Progenitor cell of endocrine pancreas (in vitro differentiated cells): ENCODE results near the gene PARD3. TPM values are rescaled to one million over a fixed set of nuclear protein-coding genes. Genes with fewer than 3 reads are reported as not detected.

Experiments
- DNase-seq: peaks from one replicate; pipeline ENCODE4 v3.0.0; 2021; ENCODE audit warnings: low spot score; ENCODE audit not compliant: unreplicated experiment
- H3K27ac Mint-ChIP-seq: 2 replicates; pipeline ENCODE4 v1.8.0; 2021; ENCODE audit warnings: mild to moderate bottlenecking, moderate library complexity, mixed read lengths
- H3K27me3 Mint-ChIP-seq: 2 replicates; pipeline ENCODE4 v1.8.0; 2021; ENCODE audit warnings: mixed read lengths
- H3K36me3 Mint-ChIP-seq: 2 replicates; pipeline ENCODE4 v1.8.0; 2022; ENCODE audit warnings: mixed read lengths; ENCODE audit not compliant: insufficient read depth
- H3K4me1 Mint-ChIP-seq: 2 replicates; pipeline ENCODE4 v1.8.0; 2021; ENCODE audit warnings: low read depth, mixed read lengths
- H3K4me3 Mint-ChIP-seq: 2 replicates; pipeline ENCODE4 v1.8.0; 2021; ENCODE audit warnings: low read depth, mild to moderate bottlenecking, moderate library complexity, mixed read lengths
- H3K9me3 Mint-ChIP-seq: 2 replicates; pipeline ENCODE4 v1.8.0; 2021; ENCODE audit warnings: low read depth, mixed read lengths
- total RNA-seq: library from RNA; stranded (reverse); gene quantifications from 2 replicates; pipeline ENCODE4 v1.2.1, GENCODE V29; 2021
- TF ChIP-seq, protein P1 (sequence below): fragments of 200-600 bp; sonication (generic); IDR thresholded peaks from one replicate; pipeline ENCODE4 v1.5.0; 2021; ENCODE audit warnings: antibody characterized with exemption, mild to moderate bottlenecking; ENCODE audit not compliant: unreplicated experiment

Gene PARD3
- total RNA-seq, 1 donor from 2014 or later: 85.3 TPM

DNA sequence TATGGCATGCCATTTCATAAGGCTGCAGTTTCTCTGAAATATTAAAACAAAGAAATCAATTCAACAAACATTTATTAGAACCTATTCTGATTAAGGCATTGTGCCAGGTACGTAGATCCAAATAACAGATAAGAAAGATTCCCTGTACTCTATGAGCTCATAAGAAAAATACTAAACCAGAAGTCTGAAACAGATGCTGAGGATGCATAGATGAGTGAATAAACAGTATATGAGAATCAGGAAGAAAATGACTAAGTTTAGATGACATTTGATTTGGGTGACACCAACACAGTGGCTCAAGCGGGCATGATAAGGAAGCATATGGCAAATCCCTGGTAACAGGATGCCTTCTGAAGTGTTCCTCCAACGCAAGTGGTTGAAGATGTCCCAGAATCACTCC lies 477.2 kb downstream of the PARD3 start:
- TF ChIP-seq, protein P1, sequence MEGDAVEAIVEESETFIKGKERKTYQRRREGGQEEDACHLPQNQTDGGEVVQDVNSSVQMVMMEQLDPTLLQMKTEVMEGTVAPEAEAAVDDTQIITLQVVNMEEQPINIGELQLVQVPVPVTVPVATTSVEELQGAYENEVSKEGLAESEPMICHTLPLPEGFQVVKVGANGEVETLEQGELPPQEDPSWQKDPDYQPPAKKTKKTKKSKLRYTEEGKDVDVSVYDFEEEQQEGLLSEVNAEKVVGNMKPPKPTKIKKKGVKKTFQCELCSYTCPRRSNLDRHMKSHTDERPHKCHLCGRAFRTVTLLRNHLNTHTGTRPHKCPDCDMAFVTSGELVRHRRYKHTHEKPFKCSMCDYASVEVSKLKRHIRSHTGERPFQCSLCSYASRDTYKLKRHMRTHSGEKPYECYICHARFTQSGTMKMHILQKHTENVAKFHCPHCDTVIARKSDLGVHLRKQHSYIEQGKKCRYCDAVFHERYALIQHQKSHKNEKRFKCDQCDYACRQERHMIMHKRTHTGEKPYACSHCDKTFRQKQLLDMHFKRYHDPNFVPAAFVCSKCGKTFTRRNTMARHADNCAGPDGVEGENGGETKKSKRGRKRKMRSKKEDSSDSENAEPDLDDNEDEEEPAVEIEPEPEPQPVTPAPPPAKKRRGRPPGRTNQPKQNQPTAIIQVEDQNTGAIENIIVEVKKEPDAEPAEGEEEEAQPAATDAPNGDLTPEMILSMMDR: no peak
- H3K4me3 Mint-ChIP-seq: no peak overlapping the region
- no peaks in the 10 kb centered on the region for H3K9me3 Mint-ChIP-seq
- H3K4me1 Mint-ChIP-seq: peaks cover 5% of the 10 kb centered on the region
- no peak overlapping the region for H3K27ac Mint-ChIP-seq
- no peak for DNase-seq
- H3K27me3 Mint-ChIP-seq: no peaks in the 10 kb centered on the region
- H3K36me3 Mint-ChIP-seq: peaks cover 8% of the 10 kb centered on the region

DNA sequence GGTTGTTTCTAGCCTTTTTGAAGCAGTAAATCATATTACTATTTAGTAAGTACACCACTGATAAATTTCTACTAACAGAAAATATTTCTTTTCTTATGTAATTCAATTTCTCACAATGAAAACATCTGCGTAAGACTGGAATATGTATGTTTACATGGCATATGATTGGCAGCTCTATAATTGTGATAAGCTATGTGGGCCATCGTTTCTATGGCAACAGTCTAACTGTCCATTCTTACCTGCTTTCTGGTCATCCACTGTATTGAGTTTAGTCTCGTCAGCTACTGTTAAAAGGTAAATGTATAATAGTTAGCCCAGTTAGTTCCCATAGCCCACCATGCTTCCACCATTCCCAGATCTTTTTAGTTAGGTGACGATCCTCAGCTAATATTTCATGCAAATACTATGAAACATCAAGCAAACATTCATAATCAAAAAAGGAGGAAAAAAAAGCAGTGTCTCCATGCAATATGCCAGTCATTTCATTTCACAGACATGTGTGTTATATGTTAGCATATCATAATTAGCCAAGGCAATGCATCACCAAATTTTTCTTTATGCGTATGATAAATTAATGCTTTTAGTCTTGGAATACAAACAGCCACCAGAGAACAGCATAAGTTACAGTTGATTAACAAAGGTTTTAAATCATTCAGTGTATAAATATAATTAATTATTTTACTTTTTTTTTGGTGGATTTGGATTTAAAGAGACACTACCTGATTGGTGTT lies 479.0 kb downstream of the PARD3 start:
- Mint-ChIP-seq H3K27ac (no peak overlapping the region), H3K27me3 (no peaks in the 10 kb centered on the region), H3K4me3 (no peak overlapping the region), H3K4me1 (peaks cover 9% of the 10 kb centered on the region), H3K9me3 (no peaks in the 10 kb centered on the region), H3K36me3 (peaks cover 15% of the 10 kb centered on the region)
- DNase-seq: no peak
- TF ChIP-seq, protein P1: no peak

DNA sequence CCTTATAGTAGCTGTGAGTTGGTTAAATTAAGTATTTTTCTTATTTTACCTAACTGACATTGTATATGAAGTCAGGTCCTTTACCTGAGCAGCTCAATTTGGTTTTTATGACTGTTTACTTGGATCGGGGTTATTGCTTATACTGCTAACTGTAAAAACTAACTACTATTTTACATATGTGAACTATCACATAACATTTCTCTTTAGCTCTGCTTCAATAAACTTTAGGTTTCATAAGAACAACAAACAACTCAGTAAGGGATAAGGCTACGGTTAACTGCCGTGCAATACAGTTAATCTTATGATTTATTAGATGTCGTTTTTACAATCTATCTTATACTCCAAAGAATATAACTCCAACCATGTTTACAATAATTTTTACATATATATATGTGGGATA lies 480.2 kb downstream of the PARD3 start:
- no peak overlapping the region for H3K4me3 Mint-ChIP-seq
- H3K27me3 Mint-ChIP-seq: no peaks in the 10 kb centered on the region
- TF ChIP-seq, protein P1: no peak
- H3K36me3 Mint-ChIP-seq: peaks cover 14% of the 10 kb centered on the region
- H3K27ac Mint-ChIP-seq: no peak overlapping the region
- peaks cover 6% of the 10 kb centered on the region for H3K4me1 Mint-ChIP-seq
- H3K9me3 Mint-ChIP-seq: no peaks in the 10 kb centered on the region
- no peak for DNase-seq

DNA sequence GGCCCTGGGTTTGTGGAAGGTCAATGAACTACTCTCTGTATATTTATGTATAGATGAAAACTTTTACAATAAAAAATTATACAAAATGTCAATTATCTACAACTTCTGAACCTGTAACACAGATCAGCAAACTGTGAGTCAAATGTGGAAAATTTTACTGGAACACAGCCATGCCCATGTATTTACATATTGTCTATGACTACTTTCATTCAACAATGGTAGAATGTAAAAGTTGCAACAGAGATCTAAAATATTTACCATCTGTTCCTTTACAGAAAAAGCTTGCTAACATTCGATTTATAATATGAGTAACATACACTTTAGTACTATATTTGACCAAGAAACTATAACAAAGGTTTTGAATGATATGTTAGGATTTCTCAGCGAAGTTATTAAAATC lies 481.6 kb downstream of the PARD3 start:
- H3K4me1 Mint-ChIP-seq: peaks cover 6% of the 10 kb centered on the region
- no peaks in the 10 kb centered on the region for H3K9me3 Mint-ChIP-seq
- TF ChIP-seq, protein P1: no peak
- H3K27ac Mint-ChIP-seq: no peak overlapping the region
- no peaks in the 10 kb centered on the region for H3K27me3 Mint-ChIP-seq
- DNase-seq: no peak
- no peak overlapping the region for H3K4me3 Mint-ChIP-seq
- peaks cover 15% of the 10 kb centered on the region for H3K36me3 Mint-ChIP-seq

DNA sequence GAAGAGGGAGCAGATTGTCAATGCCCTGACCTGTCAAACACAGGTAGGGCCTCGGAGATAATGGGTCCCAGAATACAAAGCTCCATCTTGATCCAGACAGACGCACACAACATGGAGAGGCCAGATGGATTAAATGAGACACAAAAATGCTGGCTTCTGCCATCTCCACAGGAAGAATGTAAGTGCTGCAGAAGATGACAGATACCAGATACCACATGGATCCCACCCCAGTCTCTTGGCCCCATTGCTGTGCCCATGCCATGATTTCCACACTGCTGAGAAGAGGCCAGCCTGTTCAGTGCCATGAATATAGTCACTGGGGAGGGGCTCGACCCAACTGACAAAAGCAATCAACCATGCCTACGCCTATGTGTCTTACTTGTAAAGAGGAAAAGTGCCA lies 487.9 kb downstream of the PARD3 start:
- peak overlapping the region; percentile 54 for H3K27ac Mint-ChIP-seq
- peaks cover 11% of the 10 kb centered on the region for H3K4me1 Mint-ChIP-seq
- no peak overlapping the region for H3K4me3 Mint-ChIP-seq
- H3K36me3 Mint-ChIP-seq: peaks cover 22% of the 10 kb centered on the region
- no peaks in the 10 kb centered on the region for H3K9me3 Mint-ChIP-seq
- TF ChIP-seq, protein P1: no peak
- DNase-seq: no peak
- H3K27me3 Mint-ChIP-seq: no peaks in the 10 kb centered on the region
